ENCODE results near the gene TNFRSF6B.
"Not testable (repeated sequence)": the region's sequence is repeated elsewhere in the genome, so short reads cannot be mapped to it uniquely, and the experiment has no call there.

The TNFRSF6B gene

GRCh38 chr20:63712191-63712590 is 15.7 kb downstream of the TNFRSF6B start:
- DNase-seq, result no peak

GRCh38 chr20:63714858-63715257 is 18.4 kb downstream of the TNFRSF6B start:
- DNase-seq, result no peak

- DNase-seq, result no peak
Observed at GRCh38 chr20:63718996-63719395, 22.5 kb downstream of the TNFRSF6B start.

- DNase-seq, result not testable (repeated sequence)
Observed at GRCh38 chr20:63722967-63723622, 26.6 kb downstream of the TNFRSF6B start.

GRCh38 chr20:63730189-63730733 is 33.8 kb downstream of the TNFRSF6B start:
- DNase-seq, result not testable (repeated sequence)

- no peak for DNase-seq
Observed at GRCh38 chr20:63731410-63731809, 35.0 kb downstream of the TNFRSF6B start.

GRCh38 chr20:63732118-63733095 is 36.0 kb downstream of the TNFRSF6B start:
- DNase-seq, result no peak

GRCh38 chr20:63733117-63733516 is 36.7 kb downstream of the TNFRSF6B start:
- no peak for DNase-seq

GRCh38 chr20:63733579-63734081 is 37.2 kb downstream of the TNFRSF6B start:
- DNase-seq, result no peak

- DNase-seq, result no peak
Observed at GRCh38 chr20:63734111-63734945, 37.9 kb downstream of the TNFRSF6B start.

- no peak for DNase-seq
Observed at GRCh38 chr20:63734946-63735858, 38.8 kb downstream of the TNFRSF6B start.

GRCh38 chr20:63735859-63736718 is 39.6 kb downstream of the TNFRSF6B start, which contains the start of gene LIME1:
Gene LIME1 (plus strand): TSS chr20:63736664. CDS start chr20:63737550, 886 bp downstream.
- DNase-seq, result no peak

- DNase-seq, result no peak
Observed at GRCh38 chr20:63736893-63737694, 40.6 kb downstream of the TNFRSF6B start.

GRCh38 chr20:63737695-63737944 is 41.2 kb downstream of the TNFRSF6B start:
- DNase-seq, result no peak

- no peak for DNase-seq
Observed at GRCh38 chr20:63737945-63738686, 41.7 kb downstream of the TNFRSF6B start.

- no peak for DNase-seq
Observed at GRCh38 chr20:63738687-63739129, 42.3 kb downstream of the TNFRSF6B start.

GRCh38 chr20:63739130-63740069 is 42.9 kb downstream of the TNFRSF6B start, which contains the start of gene SLC2A4RG:
Gene SLC2A4RG (plus strand): TSS chr20:63739776. CDS start chr20:63739913, 137 bp downstream.
- peak; percentile 62 for DNase-seq
